Body of pancreas (tissue), 4 donors: ENCODE measurements around the gene CADM1. TPM values are rescaled to one million over a fixed set of nuclear protein-coding genes. Genes with fewer than 3 reads are reported as not detected.

Experiments used
- ATAC-seq: fragments of 150-250 bp; one replicate; pipeline ENCODE4 v1.9.1; 2016
- DNase-seq, 4 donors: peaks; one replicate each; pipeline ENCODE4 v3.0.0-alpha.2; 2019
- H3K27ac ChIP-seq, 4 donors: fragments of 200-600 bp; sonication (generic); 1 replicate in 3 of 4; 2 replicates in 1 of 4; pipeline versions ENCODE4 v1.5.1 to v1.6.1; 2016 to 2019; ENCODE audit warnings: mild to moderate bottlenecking in 1 of 4, mixed read lengths in 1 of 4, moderate library complexity in 1 of 4
- H3K27me3 ChIP-seq, 2 donors: fragments of 200-600 bp; sonication (generic); one replicate each; pipeline ENCODE4 v1.6.0; 2016; ENCODE audit warnings: mild to moderate bottlenecking in 1 of 2
- H3K36me3 ChIP-seq, 2 donors: fragments of 200-600 bp; sonication (generic); replicated peaks in 1 of 2; 2 replicates each; pipeline ENCODE4 v1.5.1; 2016; ENCODE audit warnings: low read depth in 2 of 2; ENCODE audit not compliant: insufficient read depth in 1 of 2
- H3K4me1 ChIP-seq: fragments of 200-600 bp; sonication (generic); one replicate; pipeline ENCODE4 v1.6.0; 2016
- H3K4me3 ChIP-seq, 2 donors: fragments of 200-600 bp; sonication (generic); 1 replicate in 1 of 2; 2 replicates in 1 of 2; pipeline ENCODE4 v1.5.1; 2016 to 2019
- H3K9me3 ChIP-seq, 3 donors: fragments of 200-600 bp; sonication (generic); 1 replicate in 2 of 3; 2 replicates in 1 of 3; pipeline ENCODE4 v1.5.1; 2016
- CTCF ChIP-seq, 7 experiments: fragments of 450-650 bp in 4 of 7; fragments of 200-600 bp in 3 of 7; sonication (generic) in 3 of 7; IDR thresholded peaks; one replicate each; pipeline ENCODE4 v1.5.1; 2016 to 2019; ENCODE audit warnings: antibody characterized with exemption in 7 of 7
- POLR2A ChIP-seq, 3 donors: fragments of 450-650 bp; IDR thresholded peaks; one replicate each; pipeline ENCODE4 v1.6.1; 2016; ENCODE audit warnings: antibody characterized with exemption in 3 of 3, mild to moderate bottlenecking in 2 of 3
- WGBS, 2 donors: methylation state at CpG; one replicate each; pipeline ENCODE4 v1.1.5; 2017; 5-methylcytosine and 5-hydroxymethylcytosine counted together
- intact Hi-C: fragments of 100-400 bp; cut with DNase I; formaldehyde crosslinking; loops from one replicate; pipeline ENCODE4 v1.15.1; 2023
- total RNA-seq, 2 donors: library from RNA; depleted of rRNA; stranded (reverse); fragments of >200 nt; gene quantifications; one replicate each; pipeline ENCODE4 v1.1.0, GENCODE V29; 2016

CADM1 gene
- total RNA-seq, 2 donors from 2014 or later = 12.5 to 13.7 TPM

- Histone ChIP-seq H3K36me3 (no peaks in the 10 kb centered on the region), H3K27ac (no peak overlapping the region), H3K27me3 (no peaks in the 10 kb centered on the region), H3K4me1 (no peaks in the 10 kb centered on the region), H3K4me3 (no peak overlapping the region), H3K9me3 (no peaks in the 10 kb centered on the region)
- ATAC-seq (no peak), DNase-seq (no peak)
- 81 to 83% methylated on average over 5 of the region's 5 CpGs for WGBS, 2 donors
- intact Hi-C loops = no loop called here
- no peak for TF ChIP-seq CTCF (IDR thresholded peaks at IDR 0.05)
- no peak for TF ChIP-seq POLR2A (IDR thresholded peaks at IDR 0.05)
These were observed 309.5 kb downstream of the CADM1 start for GRCh38 chr11:115194802-115195110.

GRCh38 chr11:115193914-115194801 is 310.1 kb downstream of the CADM1 start:
- TF ChIP-seq POLR2A (IDR thresholded peaks at IDR 0.05) = no peak
- no peak for TF ChIP-seq CTCF (IDR thresholded peaks at IDR 0.05)
- no peaks in the 10 kb centered on the region for H3K36me3 ChIP-seq
- no peaks in the 10 kb centered on the region for H3K27me3 ChIP-seq
- no peak overlapping the region for H3K4me3 ChIP-seq
- ATAC-seq (no peak), DNase-seq (no peak)
- intact Hi-C loops = no loop called here
- H3K9me3 ChIP-seq = no peaks in the 10 kb centered on the region
- H3K27ac ChIP-seq = no peak overlapping the region
- no peaks in the 10 kb centered on the region for H3K4me1 ChIP-seq
- WGBS, 2 donors = 58 to 63% methylated on average over 15 of the region's 15 CpGs

GRCh38 chr11:115191761-115192160 is 312.5 kb downstream of the CADM1 start:
- Histone ChIP-seq H3K4me1 (no peaks in the 10 kb centered on the region), H3K36me3 (no peaks in the 10 kb centered on the region), H3K4me3 (no peak overlapping the region), H3K27ac (no peak overlapping the region), H3K27me3 (no peaks in the 10 kb centered on the region), H3K9me3 (no peaks in the 10 kb centered on the region)
- no peak for TF ChIP-seq CTCF (IDR thresholded peaks at IDR 0.05)
- no peak for TF ChIP-seq POLR2A (IDR thresholded peaks at IDR 0.05)
- DNase-seq = no peak
- ATAC-seq = no peak
- intact Hi-C loops = no loop called here

- no peak overlapping the region for H3K27ac ChIP-seq
- TF ChIP-seq CTCF (IDR thresholded peaks at IDR 0.05) = no peak
- TF ChIP-seq POLR2A (IDR thresholded peaks at IDR 0.05) = no peak
- no peaks in the 10 kb centered on the region for H3K9me3 ChIP-seq
- no peak overlapping the region for H3K4me3 ChIP-seq
- no peaks in the 10 kb centered on the region for H3K27me3 ChIP-seq
- WGBS, 2 donors = 86 to 89% methylated on average over 1 of the region's 1 CpG
- no peaks in the 10 kb centered on the region for H3K4me1 ChIP-seq
- intact Hi-C loops = no loop called here
- no peak for DNase-seq
- ATAC-seq = no peak
- no peaks in the 10 kb centered on the region for H3K36me3 ChIP-seq
These were observed 314.0 kb downstream of the CADM1 start for GRCh38 chr11:115190196-115190595.

GRCh38 chr11:115188898-115189278 is 315.3 kb downstream of the CADM1 start:
- no peaks in the 10 kb centered on the region for H3K4me1 ChIP-seq
- WGBS, 2 donors = 63 to 69% methylated on average over 4 of the region's 4 CpGs

More at GRCh38 chr11:115188898-115189278, 315.3 kb downstream of the CADM1 start:
- Histone ChIP-seq H3K27me3 (no peaks in the 10 kb centered on the region), H3K36me3 (no peaks in the 10 kb centered on the region), H3K9me3 (no peaks in the 10 kb centered on the region), H3K4me3 (no peak overlapping the region), H3K27ac (no peak overlapping the region)
- TF ChIP-seq POLR2A (IDR thresholded peaks at IDR 0.05) (no peak), CTCF (IDR thresholded peaks at IDR 0.05) (no peak)
- intact Hi-C loops = no loop called here
- ATAC-seq = no peak
- DNase-seq = no peak
